ENCODE measurements around the gene RPP38. TPM values are rescaled to one million over a fixed set of nuclear protein-coding genes. Genes with fewer than 3 reads are reported as not detected.

RPP38 gene
- total and polyA plus RNA-seq, 10 of the 15 experiments (the other 5 are each of a cell fraction or from before 2014, with no cell fraction given) = 13.0 to 40.9 (median 27.2) TPM

GRCh38 chr10:15147594-15148392, 50.6 kb downstream of the RPP38 start (continued):
- TF ChIP-seq, protein P1, sequence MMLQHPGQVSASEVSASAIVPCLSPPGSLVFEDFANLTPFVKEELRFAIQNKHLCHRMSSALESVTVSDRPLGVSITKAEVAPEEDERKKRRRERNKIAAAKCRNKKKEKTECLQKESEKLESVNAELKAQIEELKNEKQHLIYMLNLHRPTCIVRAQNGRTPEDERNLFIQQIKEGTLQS (IDR thresholded peaks at IDR 0.05; ENCODE audit: borderline replicate concordance, extremely low read depth, low read depth, low read length) = no peak
- TF ChIP-seq PML (IDR thresholded peaks at IDR 0.05; ENCODE audit: low read length) (no peak), ZNF622 (IDR thresholded peaks at IDR 0.05) (no peak)
- TF ChIP-seq, protein P2, sequence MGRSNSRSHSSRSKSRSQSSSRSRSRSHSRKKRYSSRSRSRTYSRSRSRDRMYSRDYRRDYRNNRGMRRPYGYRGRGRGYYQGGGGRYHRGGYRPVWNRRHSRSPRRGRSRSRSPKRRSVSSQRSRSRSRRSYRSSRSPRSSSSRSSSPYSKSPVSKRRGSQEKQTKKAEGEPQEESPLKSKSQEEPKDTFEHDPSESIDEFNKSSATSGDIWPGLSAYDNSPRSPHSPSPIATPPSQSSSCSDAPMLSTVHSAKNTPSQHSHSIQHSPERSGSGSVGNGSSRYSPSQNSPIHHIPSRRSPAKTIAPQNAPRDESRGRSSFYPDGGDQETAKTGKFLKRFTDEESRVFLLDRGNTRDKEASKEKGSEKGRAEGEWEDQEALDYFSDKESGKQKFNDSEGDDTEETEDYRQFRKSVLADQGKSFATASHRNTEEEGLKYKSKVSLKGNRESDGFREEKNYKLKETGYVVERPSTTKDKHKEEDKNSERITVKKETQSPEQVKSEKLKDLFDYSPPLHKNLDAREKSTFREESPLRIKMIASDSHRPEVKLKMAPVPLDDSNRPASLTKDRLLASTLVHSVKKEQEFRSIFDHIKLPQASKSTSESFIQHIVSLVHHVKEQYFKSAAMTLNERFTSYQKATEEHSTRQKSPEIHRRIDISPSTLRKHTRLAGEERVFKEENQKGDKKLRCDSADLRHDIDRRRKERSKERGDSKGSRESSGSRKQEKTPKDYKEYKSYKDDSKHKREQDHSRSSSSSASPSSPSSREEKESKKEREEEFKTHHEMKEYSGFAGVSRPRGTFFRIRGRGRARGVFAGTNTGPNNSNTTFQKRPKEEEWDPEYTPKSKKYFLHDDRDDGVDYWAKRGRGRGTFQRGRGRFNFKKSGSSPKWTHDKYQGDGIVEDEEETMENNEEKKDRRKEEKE (IDR thresholded peaks at IDR 0.05) = no peak

GRCh38 chr10:15149042-15149771, 52.1 kb downstream of the RPP38 start:
- FAIRE-seq (no peak), ATAC-seq (no peak), DNase-seq (ENCODE audit: low read depth, low spot score) (no peak)
- ChIA-PET RAD21 (ENCODE audit: unreplicated experiment) (no interaction called here), CTCF (interaction anchor here (1.7 kb wide), 1 partner anchor 19 kb away, joined by 8 read pairs; the partner anchor contains the start of gene NMT2), POLR2A (no interaction called here), SMC1A (ENCODE audit: uncharacterized antibody, unreplicated experiment) (no interaction called here)
- H2AFZ ChIP-seq (ENCODE audit: control insufficient read depth, low read depth, low read length) = no peak overlapping the region
- no TSS peak for BruUV-seq (replicated peaks)
- no peak for TF ChIP-seq ZNF687 (IDR thresholded peaks at IDR 0.05)
- TF ChIP-seq TBL1XR1 (IDR thresholded peaks at IDR 0.05; ENCODE audit: low read depth, low read length) = no peak
- TF ChIP-seq FOXM1 (IDR thresholded peaks at IDR 0.05; ENCODE audit: low read depth, low read length) = no peak
- no peak for TF ChIP-seq ESRRA (IDR thresholded peaks at IDR 0.05; ENCODE audit: low read length)
- no peak for TF ChIP-seq ZSCAN29 (IDR thresholded peaks at IDR 0.05)
- no peak for TF ChIP-seq NR2F1 (conservative IDR thresholded peaks at IDR 0.05)
- no peak for TF ChIP-seq BMI1 (IDR thresholded peaks at IDR 0.05; ENCODE audit: borderline replicate concordance)
- no peak for TF ChIP-seq ZNF384 (IDR thresholded peaks at IDR 0.05; ENCODE audit: borderline replicate concordance, low read depth, low read length)
- in situ Hi-C loops (cut with MboI) (no loop called here), intact Hi-C loops (cut with micrococcal nuclease; ENCODE audit: unreplicated experiment) (no loop called here)
- H3K4me1 ChIP-seq (ENCODE audit: control insufficient read depth, insufficient read depth, low read length) = no peaks in the 10 kb centered on the region; the same call in 1 of the 2 replicates
- H3K79me2 ChIP-seq (ENCODE audit: control insufficient read depth, insufficient read depth, low read length) = no peaks in the 10 kb centered on the region
- no peak overlapping the region for H3K27ac ChIP-seq (ENCODE audit: control insufficient read depth, insufficient read depth)
- no peak overlapping the region for H3K4me3 ChIP-seq
- 71% methylated on average over 10 of the region's 10 CpGs for WGBS (ENCODE audit: insufficient coverage, insufficient replicate concordance, low lambda C conversion rate, missing lambda C conversion rate)
- H3K27me3 ChIP-seq (replicated peaks in 1 of 2; ENCODE audit: control insufficient read depth in 2 of 2, insufficient read depth in 2 of 2, low read length in 1 of 2) = no peaks in the 10 kb centered on the region
- no peak overlapping the region for H3K4me2 ChIP-seq (ENCODE audit: control insufficient read depth, insufficient read depth)
- no peaks in the 10 kb centered on the region; a peak in 1 of 4 replicates for H3K36me3 ChIP-seq (ENCODE audit: control insufficient read depth in 2 of 2, insufficient read depth in 2 of 2, low read length in 1 of 2)
- H3K9ac ChIP-seq (ENCODE audit: control insufficient read depth, insufficient read depth, low read length) = no peak overlapping the region
- no peaks in the 10 kb centered on the region for H4K20me1 ChIP-seq (ENCODE audit: control insufficient read depth, insufficient read depth)
- no peaks in the 10 kb centered on the region; the same call in 2 of the 3 replicates for H3K9me3 ChIP-seq (replicated peaks; ENCODE audit: control insufficient read depth, insufficient read depth, low read length)
